GDM1 (cell line): Measurements from ENCODE around the gene RECQL5.

ENCODE experiments used
- DNase-seq: peaks from one replicate; lab custom pipeline; 2025; lab: John Stamatoyannopoulos, UW

The RECQL5 gene

GRCh38 chr17:75633486-75634375 is 33.2 kb downstream of the RECQL5 start:
- peak; percentile 32 for DNase-seq

DNA sequence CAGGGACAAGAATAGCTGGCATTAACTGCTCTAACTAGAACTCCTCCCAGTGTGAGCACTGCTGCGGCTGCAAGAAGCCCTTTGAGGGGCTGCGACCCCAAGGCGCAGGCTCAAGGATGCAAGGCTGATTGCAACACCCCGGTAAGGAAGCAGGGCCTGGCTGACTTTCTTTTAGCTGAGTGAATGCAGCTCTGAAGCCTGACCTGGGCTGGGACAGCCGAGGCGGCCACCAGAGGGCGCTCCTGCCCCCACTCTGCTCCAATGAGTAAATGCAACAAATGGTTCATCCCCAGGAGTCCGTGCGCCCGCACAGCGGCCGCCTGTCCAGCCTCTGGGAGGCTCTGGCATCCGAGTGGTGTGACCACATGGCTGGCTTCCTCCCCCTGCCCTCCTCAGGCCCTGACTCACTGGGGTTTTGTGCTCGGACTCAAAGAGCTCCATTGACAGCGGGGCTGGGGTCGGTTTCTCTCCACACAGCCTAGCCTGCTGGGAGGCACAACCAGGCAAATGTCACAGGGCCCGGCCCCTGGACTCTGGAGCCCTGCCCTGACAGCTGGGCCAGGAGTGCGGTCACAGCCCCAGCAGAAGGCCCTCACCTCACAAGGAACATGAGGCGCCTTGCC is 34.0 kb downstream of the RECQL5 start, which contains the start of gene SMIM5:
Gene SMIM5, plus strand, starts transcription at position 572 of the 623 bp plus-strand sequence. CDS start 6,768 bp downstream, outside the sequence.
- peak; percentile 62 for DNase-seq

DNA sequence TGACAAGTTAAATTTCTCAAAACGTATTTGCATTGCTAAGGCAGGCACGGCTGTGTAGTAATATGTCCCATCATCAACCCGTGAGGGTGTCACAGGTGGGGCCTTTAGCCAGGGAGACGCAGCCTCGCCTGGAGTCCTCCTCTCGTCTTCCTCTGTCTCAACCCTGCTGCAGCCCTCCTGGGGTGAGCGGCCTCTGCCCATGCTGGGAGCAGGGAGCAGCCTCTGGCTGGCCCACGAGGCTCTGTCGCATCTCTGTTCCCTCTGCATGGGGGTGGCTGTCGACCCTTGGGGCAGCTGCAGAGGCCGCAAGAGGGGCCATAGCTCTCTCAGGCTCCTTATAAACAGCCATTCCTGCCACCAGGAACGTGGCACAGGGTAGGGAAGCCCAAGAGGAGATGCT is 34.5 kb downstream of the RECQL5 start:
- no peak for DNase-seq

DNA sequence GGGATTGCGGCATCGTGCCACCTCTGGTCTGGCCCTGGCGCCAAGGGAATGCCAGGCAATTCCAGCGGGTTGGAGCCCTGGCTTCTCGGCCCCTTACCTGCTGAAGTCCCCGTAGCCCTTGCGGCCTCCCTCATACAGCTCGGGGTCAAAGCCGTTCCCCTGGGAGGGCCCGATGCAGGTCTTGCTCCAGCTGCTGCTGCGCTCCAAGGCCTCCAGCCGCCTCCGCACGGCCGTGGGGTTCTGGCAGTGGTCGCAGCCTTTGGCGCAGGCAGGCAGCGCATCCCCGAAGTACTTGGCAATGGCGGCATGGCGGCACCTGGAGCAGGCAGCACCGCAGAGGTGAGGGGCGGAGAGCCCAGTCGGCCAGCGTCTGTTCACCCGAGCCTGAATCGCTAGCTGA is 35.6 kb downstream of the RECQL5 start:
- no peak for DNase-seq

- DNase-seq = no peak
These were observed 36.7 kb downstream of the RECQL5 start for GRCh38 chr17:75630071-75630917.

DNA sequence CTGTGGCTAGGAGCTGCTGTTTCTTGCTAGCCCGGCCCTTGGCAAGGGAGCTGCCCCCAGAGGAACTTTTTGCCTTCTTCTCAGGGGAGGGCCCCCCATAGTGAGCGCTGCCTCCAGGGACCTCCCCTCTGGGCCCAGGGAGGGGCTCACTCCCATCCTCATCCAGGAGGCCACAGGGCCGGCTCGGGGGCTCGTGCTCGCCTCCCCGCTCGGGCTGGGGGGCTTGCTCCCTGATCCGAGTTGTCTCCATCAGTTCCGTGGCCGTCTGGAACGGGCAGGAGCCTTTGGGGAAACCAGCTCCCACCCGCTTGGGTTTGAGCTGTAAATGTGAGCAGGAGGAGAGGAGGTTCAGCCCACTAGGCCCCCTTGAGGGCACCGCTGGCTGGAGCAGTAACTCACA is 37.8 kb downstream of the RECQL5 start:
- no peak for DNase-seq

- DNase-seq = no peak
These were observed 38.5 kb downstream of the RECQL5 start for GRCh38 chr17:75628425-75628824.

DNA sequence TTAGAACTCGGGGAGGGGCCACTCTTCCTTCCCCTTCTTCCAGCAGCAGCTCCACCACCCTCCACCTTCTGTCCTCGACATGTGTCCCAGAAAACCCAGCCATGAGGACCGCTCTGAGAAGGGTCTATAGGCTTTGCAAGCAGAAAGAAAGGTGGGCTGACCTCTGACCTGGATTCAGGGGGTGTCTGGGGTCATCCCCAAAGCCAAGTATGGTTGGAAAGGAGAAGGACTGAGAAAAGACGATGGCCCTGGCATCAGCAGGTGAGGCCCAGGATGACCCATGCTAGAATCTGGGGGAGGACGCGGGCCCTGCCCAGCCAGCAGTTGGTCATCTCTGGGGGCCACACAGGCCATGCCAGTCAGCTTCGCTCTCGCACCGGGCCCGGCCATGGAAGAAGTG is 39.9 kb downstream of the RECQL5 start:
- no peak for DNase-seq

DNA sequence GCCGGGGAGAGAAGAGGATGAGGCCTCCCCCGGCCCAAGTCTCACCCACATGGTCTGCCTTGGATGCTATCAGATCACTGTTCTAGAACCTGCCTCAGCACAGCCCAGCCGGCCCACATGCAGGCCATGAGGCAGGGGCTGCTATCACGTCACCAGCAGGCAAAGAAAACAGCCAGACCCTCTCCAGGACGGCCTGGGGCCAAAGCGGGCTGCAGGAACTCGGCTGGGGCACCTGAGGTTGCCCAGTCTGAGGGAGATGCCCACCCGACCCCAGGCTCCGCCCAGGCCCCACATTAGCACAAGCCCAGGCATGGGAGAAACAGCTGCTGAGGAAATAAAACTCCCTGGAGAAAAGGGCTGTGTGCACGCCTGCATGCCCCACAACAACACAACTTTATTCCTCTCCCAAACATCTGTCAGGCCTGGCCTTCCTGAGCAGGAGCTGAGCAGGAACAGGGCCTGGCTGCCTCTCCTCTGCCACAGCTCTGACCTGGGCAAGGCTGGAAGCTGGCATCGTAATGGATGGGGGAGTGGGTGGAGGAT is 40.4 kb downstream of the RECQL5 start:
- DNase-seq = no peak

DNA sequence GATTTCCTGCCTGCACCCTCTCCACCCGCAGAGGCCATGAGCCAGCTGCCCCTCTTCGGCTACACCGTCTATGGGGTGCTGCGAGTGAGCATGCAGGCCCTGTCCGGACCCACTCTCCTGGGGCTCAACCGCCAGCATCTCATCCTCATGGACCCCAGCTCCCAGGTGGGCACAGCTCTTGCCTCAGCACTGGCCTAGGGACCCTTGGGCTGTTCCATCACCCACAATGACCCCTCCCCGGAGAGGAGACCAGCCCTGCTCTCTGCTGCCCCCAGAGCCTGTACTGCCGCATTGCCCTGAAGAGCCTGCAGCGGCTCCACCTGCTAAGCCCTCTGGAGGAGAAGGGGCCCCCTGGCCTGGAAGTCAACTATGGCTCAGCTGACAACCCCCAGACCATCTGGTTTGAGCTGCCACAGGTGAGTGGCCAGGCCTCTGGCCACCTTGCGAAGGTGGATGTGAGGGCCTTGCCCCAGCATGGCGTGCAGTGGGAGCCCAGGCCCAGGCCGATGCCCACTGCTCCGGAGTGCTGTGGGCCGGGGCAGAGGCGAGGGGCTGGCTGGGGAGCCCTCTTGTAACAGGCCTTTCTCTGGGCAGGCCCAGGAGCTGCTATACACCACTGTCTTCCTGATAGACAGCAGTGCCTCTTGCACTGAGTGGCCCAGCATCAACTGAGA is 41.0 kb downstream of the RECQL5 start:
- no peak for DNase-seq

GRCh38 chr17:75624714-75625345 is 42.1 kb downstream of the RECQL5 start:
- DNase-seq = no peak

DNA sequence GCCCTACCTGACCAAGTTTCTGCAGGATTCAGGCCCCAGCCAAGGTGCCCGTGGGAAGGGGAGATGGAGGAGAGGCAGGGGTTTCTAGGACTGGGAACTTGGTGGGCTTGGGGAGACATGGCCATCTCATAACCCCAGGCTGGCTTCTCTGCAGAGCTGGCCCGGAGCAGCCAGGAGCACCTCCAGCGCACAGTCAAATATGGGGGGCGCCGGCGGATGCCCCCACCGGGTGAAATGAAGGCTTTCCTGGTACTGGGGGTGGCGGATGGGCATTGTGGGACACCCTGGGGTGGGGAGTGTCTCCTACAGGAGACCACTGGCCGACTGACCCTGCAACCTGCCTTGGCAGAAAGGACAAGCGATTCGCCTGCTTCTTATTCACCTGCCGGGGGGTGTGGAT is 42.9 kb downstream of the RECQL5 start:
- DNase-seq = no peak

DNA sequence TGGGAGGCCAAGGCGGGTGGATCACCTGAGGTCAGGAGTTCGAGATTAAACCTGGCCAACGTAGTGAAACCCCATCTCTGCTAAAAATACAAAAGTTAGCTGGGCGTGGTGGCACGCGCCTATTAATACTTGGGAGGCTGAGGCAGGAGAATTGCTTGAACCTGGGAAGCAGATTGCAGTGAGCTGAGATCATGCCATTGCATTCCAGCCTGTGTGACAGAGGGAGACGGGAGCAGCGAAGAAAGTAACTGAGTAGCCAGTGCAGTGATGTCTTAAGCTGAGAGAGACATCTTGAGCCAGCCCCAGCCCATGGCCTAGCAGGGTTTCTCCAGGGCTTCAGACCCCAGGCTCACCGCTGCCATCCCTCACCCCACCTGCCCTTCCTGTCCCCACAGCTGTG is 43.6 kb downstream of the RECQL5 start:
- DNase-seq = no peak

GRCh38 chr17:75622771-75623273 is 44.1 kb downstream of the RECQL5 start:
- DNase-seq = no peak

GRCh38 chr17:75622076-75622475 is 44.9 kb downstream of the RECQL5 start:
- DNase-seq = no peak

- no peak for DNase-seq
These were observed 45.5 kb downstream of the RECQL5 start for GRCh38 chr17:75621489-75621888.

GRCh38 chr17:75619506-75620431 is 47.2 kb downstream of the RECQL5 start:
- DNase-seq = no peak

GRCh38 chr17:75617675-75618074 is 49.3 kb downstream of the RECQL5 start:
- no peak for DNase-seq

DNA sequence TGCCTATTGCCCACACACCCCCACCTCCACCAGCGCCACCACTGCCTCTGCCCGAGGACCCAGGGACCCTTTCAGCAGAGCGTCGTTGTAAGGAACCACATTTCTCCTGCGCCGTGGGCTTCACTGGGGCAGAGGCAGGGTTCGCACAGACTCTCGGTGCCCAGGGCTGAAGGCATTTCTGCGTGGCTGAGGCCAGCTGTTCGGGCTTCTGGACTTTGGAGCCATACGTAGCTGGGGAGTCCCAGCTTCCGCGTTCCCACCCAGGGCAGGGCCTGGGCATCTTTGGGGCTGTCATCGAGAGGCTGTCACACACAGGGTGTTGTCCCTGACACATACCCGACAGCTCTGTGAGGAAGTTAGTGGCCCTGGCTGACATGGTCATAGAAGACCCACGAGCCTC is 49.7 kb downstream of the RECQL5 start:
- DNase-seq = no peak
